GM18508 (cell line): ENCODE results near the gene GRK1.
"Not testable (repeated sequence)": the region's sequence is repeated elsewhere in the genome, so short reads cannot be mapped to it uniquely, and the experiment has no call there.

Experiments
- ATAC-seq: cut with Tn5 transposase; IDR thresholded peaks from one replicate; pipeline ENCODE4 v1.9.1; 2021; ENCODE audit warnings: moderate number of reproducible peaks; ENCODE audit not compliant: insufficient read depth, unreplicated experiment

The GRK1 gene

GRCh38 chr13:113725329-113726105 is 58.5 kb downstream of the GRK1 start:
- not testable (repeated sequence) for ATAC-seq

DNA sequence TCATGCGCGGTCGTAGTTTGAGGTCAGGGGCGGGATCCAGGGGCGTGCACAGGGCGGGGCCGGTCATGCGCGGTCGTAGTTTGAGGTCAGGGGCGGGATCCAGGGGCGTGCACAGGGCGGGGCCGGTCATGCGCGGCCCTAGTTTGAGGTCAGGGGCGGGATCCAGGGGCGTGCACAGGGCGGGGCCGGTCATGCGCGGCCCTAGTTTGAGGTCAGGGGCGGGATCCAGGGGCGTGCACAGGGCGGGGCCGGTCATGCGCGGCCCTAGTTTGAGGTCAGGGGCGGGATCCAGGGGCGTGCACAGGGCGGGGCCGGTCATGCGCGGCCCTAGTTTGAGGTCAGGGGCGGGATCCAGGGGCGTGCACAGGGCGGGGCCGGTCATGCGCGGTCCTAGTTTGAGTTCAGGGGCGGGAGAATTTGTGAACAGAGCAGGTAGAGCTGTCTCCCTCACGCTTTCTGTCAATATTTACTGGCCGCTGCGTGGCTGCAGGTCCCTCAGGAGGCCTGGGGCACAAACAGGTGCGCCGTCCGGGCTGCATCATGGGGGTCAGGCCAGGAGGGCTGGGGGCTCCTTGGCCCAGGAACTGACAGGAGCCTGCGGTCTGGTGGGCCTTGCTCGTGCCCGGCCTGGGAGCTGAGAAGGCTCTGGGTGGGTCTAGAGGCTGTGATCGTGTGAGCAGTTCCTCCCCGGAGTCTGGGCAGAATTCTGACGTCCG is 59.2 kb downstream of the GRK1 start:
- not testable (repeated sequence) for ATAC-seq

- ATAC-seq: no peak
Measured at GRCh38 chr13:113726961-113727411, 60.0 kb downstream of the GRK1 start.

DNA sequence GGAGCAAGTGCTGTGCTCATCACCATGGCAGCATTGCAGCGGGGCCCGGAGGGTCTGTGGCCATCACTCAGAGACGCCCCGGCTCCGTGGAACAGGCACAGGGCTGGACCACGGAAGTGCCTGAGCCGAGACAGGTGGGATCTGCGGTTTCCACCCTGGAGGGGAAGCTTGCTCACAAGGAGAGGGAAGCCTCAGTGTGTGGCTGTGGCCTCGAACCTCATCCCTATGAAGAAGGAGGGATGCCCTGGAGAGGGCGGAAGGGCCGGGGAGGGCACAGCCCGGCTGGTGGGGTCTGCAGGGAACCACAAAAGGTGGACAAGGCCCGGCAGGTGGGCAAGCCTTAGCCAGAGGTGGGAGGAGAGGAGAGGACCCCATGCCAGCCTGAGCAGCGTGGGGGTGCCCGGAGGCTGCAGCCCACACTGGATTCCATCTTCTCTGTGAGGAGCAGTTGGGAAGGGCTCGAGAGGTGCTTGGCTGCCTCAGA is 61.6 kb downstream of the GRK1 start:
- no peak for ATAC-seq

- no peak for ATAC-seq
Measured at GRCh38 chr13:113729187-113730019, 62.4 kb downstream of the GRK1 start.

GRCh38 chr13:113730258-113730691 is 63.3 kb downstream of the GRK1 start:
- no peak for ATAC-seq

DNA sequence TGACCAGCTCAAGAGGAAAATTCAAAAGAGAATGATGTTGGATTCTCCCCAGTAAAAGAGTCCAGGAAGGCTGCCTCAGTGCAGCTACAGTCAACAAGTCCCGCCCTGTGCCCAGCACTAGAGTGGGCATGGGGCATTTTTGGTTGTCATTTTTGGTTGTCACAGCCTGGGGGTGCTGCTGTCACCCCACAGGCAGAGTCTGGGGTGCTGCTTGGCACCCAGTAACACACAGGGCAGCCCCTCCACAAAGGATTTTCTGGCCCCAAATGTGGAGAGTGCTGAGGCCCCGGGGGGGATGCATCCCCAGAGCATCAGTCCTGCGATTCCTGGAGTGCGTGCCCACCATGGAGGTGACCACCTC is 63.8 kb downstream of the GRK1 start:
- ATAC-seq: no peak

DNA sequence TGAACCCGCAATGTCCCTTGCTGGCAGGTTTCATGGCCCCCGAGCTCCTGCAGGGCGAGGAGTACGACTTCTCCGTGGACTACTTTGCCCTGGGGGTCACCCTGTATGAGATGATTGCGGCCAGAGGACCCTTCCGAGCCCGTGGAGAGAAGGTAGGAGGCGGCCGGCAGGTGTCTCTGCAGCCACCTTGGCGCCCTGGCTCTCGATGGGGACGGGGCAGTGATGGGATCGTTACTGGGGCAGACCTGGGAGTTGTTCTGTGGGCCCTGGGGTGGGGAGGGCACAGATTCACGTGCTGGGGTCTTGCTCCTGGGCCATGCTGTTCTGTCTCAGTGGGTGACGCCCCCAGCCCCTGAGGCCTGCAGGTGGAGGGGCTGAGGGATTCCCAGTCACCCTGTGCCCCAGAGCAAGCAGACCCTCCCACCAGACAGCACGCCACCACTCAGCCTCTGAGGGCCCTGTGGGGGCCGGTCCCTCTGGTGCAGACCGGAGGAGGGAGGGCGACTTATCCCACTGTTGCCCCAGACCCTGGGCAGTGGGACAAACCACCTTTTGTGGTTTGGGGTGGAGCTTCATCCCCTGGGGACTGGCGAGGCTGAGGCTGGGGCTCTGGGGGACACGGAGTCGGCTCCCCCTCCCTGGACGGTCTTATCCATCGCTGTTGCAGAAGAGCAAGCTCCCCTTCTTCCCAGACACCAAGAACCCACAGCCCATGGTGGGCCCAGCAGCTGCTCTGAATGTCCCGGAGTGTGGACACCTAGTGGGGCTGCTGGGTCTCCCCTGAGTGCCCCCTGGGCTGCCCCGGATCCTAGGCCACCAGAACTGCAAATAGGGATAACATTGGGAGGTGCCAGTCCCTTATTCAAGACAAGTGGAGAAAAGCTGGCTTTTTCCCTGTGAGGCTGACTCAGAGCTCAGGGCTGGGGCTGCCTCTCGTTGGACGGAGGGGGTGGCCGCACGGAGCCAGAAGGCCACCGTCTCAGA is 64.5 kb downstream of the GRK1 start:
- no peak for ATAC-seq

- no peak for ATAC-seq
Measured at GRCh38 chr13:113732176-113732960, 65.3 kb downstream of the GRK1 start.

DNA sequence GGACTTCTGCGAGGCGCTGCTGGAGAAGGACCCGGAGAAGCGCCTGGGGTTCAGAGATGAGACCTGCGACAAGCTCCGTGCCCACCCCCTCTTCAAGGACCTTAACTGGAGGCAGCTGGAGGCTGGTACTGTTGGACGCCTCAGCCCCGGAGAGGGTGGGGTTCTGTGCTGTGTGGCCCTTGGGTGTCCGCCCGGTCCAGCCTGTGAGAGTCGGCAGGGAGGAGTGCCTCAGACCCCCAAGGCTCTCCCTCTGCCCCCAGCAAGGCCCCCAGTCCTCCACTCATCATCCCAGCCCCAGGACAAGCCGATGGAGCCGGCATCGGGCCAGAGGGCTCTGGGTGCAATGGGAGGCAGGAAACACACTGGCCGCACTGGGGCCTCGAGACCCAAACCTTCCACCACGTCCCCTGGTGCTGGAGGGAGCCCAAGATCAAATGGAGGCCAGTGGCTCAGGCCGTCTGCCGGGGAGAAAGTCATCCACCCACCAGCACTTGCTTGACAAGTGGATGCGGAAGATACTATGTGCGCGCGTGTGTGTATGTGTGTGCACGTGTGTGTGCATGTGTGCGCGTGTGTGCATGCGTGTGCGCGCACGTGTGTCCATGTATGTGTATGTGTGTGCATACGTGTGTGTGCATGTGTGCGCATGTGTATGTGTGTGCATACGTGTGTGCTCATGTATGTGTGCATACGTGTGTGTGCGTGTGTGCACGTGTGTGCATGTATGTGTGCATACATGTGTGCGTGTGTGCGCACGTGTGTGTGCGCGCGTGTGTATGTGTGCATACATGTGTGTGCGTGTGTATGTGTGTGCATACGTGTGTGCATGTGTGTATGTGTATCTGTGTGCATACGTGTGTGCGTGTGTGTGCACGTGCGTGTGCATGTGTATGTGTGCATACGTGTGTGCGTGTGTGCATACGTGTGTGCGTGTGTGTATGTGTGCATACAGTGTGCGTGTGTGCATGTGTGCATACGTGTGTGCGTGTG is 66.2 kb downstream of the GRK1 start:
- no peak for ATAC-seq

- ATAC-seq: no peak
Measured at GRCh38 chr13:113734099-113734825, 67.2 kb downstream of the GRK1 start.

DNA sequence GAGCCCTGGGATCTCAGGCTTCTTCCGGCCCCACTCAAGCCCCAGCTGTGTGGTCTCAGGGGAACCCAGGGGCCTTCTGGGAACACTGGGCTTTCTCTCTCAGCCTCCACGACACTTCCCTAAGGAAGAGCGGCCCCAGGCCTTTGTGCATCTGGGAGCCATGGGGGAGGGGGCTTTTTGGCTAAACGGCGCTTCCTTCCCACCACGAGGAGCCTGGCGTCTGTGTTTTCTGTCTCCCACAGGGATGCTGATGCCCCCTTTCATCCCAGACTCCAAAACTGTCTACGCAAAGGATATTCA is 67.8 kb downstream of the GRK1 start:
- ATAC-seq: no peak

DNA sequence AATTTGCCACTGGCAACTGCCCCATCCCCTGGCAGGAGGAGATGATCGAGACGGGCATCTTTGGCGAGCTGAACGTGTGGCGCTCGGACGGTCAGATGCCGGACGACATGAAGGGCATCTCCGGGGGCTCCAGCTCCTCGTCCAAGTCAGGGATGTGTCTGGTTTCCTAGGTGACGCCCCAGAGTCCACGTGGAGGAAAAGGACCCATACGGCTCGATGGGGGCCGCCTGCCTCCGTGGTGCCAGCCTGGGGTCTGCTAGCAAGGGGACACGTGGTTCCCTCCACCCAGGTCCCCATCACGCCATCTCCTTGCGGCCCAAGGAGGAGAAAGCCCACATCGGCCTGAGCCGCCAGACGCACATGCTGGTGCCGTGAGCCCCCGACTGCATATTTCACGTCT is 68.2 kb downstream of the GRK1 start:
- no peak for ATAC-seq

GRCh38 chr13:113735750-113736149 is 68.7 kb downstream of the GRK1 start:
- no peak for ATAC-seq

GRCh38 chr13:113736258-113736731 is 69.3 kb downstream of the GRK1 start:
- no peak for ATAC-seq

DNA sequence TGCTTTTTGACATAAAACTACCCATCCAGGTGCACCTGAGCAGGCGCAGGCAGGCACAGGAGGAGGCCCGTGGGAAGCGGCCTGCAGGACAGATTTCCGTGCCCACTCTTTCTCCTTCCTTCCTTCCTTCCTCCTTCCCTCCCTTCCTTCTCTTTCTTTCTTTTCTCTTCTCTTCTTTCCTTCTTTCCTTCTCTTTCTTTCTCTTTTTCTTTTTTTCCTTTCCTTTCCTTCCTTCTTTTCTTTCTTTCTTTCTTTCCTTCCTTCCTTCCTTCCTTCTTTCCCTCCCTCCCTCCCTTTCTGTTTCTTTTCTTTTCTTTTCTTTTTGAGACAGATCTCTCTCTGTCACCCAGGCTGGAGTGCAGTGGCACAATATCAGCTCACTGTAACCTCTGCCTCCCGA is 70.8 kb downstream of the GRK1 start:
- ATAC-seq: no peak
